ENCODE measurements around the gene HOXD13. TPM values are rescaled to one million over a fixed set of nuclear protein-coding genes. Genes with fewer than 3 reads are reported as not detected.
A peak's percentile ranks its signal among the peaks of the same experiment; 100 is the strongest.

The HOXD13 gene
- total and polyA plus RNA-seq, 2 of the 13 experiments (the other 11 are each of a cell fraction or from before 2014, with no cell fraction given) = not detected

GRCh38 chr2:176109946-176110345, 17.4 kb downstream of the HOXD13 start (continued):
- TF ChIP-seq, protein P1, sequence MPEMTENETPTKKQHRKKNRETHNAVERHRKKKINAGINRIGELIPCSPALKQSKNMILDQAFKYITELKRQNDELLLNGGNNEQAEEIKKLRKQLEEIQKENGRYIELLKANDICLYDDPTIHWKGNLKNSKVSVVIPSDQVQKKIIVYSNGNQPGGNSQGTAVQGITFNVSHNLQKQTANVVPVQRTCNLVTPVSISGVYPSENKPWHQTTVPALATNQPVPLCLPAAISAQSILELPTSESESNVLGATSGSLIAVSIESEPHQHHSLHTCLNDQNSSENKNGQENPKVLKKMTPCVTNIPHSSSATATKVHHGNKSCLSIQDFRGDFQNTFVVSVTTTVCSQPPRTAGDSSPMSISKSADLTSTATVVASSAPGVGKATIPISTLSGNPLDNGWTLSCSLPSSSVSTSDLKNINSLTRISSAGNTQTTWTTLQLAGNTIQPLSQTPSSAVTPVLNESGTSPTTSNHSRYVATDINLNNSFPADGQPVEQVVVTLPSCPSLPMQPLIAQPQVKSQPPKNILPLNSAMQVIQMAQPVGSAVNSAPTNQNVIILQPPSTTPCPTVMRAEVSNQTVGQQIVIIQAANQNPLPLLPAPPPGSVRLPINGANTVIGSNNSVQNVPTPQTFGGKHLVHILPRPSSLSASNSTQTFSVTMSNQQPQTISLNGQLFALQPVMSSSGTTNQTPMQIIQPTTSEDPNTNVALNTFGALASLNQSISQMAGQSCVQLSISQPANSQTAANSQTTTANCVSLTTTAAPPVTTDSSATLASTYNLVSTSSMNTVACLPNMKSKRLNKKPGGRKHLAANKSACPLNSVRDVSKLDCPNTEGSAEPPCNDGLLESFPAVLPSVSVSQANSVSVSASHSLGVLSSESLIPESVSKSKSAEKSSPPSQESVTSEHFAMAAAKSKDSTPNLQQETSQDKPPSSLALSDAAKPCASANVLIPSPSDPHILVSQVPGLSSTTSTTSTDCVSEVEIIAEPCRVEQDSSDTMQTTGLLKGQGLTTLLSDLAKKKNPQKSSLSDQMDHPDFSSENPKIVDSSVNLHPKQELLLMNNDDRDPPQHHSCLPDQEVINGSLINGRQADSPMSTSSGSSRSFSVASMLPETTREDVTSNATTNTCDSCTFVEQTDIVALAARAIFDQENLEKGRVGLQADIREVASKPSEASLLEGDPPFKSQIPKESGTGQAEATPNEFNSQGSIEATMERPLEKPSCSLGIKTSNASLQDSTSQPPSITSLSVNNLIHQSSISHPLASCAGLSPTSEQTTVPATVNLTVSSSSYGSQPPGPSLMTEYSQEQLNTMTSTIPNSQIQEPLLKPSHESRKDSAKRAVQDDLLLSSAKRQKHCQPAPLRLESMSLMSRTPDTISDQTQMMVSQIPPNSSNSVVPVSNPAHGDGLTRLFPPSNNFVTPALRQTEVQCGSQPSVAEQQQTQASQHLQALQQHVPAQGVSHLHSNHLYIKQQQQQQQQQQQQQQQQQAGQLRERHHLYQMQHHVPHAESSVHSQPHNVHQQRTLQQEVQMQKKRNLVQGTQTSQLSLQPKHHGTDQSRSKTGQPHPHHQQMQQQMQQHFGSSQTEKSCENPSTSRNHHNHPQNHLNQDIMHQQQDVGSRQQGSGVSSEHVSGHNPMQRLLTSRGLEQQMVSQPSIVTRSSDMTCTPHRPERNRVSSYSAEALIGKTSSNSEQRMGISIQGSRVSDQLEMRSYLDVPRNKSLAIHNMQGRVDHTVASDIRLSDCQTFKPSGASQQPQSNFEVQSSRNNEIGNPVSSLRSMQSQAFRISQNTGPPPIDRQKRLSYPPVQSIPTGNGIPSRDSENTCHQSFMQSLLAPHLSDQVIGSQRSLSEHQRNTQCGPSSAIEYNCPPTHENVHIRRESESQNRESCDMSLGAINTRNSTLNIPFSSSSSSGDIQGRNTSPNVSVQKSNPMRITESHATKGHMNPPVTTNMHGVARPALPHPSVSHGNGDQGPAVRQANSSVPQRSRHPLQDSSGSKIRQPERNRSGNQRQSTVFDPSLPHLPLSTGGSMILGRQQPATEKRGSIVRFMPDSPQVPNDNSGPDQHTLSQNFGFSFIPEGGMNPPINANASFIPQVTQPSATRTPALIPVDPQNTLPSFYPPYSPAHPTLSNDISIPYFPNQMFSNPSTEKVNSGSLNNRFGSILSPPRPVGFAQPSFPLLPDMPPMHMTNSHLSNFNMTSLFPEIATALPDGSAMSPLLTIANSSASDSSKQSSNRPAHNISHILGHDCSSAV (CRISPR knock-in tag; IDR thresholded peaks at IDR 0.05; ENCODE audit: borderline replicate concordance) = no peak

GRCh38 chr2:176110415-176111308, 18.1 kb downstream of the HOXD13 start:
- Histone ChIP-seq H3K4me3 (replicated peaks in 1 of 3; ENCODE audit: insufficient read depth in 1 of 3, low read depth in 2 of 3, low read length in 3 of 3) (no peak overlapping the region), H3K36me3 (replicated peaks in 1 of 2; ENCODE audit: control insufficient read depth in 1 of 2, insufficient read depth in 2 of 2, low read length in 2 of 2) (no peaks in the 10 kb centered on the region), H3K27ac (ENCODE audit: extremely low read length, insufficient read depth, low read length) (no peak overlapping the region), H4K20me1 (ENCODE audit: insufficient read depth, low read length) (no peaks in the 10 kb centered on the region), H3K27me3 (ENCODE audit: control insufficient read depth in 1 of 2, insufficient read depth in 2 of 2, low read length in 2 of 2) (peaks cover 20 to 88% of the 10 kb centered on the region in 2 experiments), H2AFZ (ENCODE audit: low read length) (no peak overlapping the region), H3K9me3 (ENCODE audit: low read length) (no peaks in the 10 kb centered on the region), H3K9ac (ENCODE audit: insufficient read depth, low read depth, low read length) (no peak overlapping the region), H3K4me1 (ENCODE audit: insufficient read depth, low read length) (peaks cover 14% of the 10 kb centered on the region), H3K79me2 (ENCODE audit: insufficient read depth, low read length) (no peaks in the 10 kb centered on the region), H3K4me2 (ENCODE audit: low read depth, low read length) (no peak overlapping the region)
- in situ Hi-C loops (cut with HindIII; ENCODE audit: extremely low pct_ligation_motif_present, low pct_unique_long_range_greater_than_20kb) = no loop called here
- ATAC-seq (no peak), DNase-seq (ENCODE audit: low spot score) (no peak), FAIRE-seq (no peak)
- intact Hi-C loops (cut with micrococcal nuclease; ENCODE audit: unreplicated experiment) = loop anchor here (5.0 kb wide), 2 partner anchors 527 to 1037 kb away; no protein-coding TSS in a partner anchor
- WGBS (ENCODE audit: low lambda C conversion rate) = 39% methylated on average over 7 of the region's 7 CpGs
- 0 out of 4 replicates have a peak, but pooled peaks of 1 of the 2 experiments have one; percentile 49 for TF ChIP-seq NR2F1 (CRISPR knock-in tag; IDR thresholded peaks at IDR 0.05)
- TF ChIP-seq RFXANK (CRISPR knock-in tag; IDR thresholded peaks at IDR 0.05) = no peak
- TF ChIP-seq ZKSCAN5 (CRISPR knock-in tag; IDR thresholded peaks at IDR 0.05) = no peak
- ChIA-PET POLR2A (no interaction called here), CTCF (ENCODE audit: low intra/inter-chr PET ratio, low total read pairs) (no interaction called here)
- BruUV-seq (replicated peaks) = no TSS peak

All from HepG2 (cell line).